Astrocyte of the spinal cord (primary cell): ENCODE measurements around the gene CES2.

Experiments used
- DNase-seq: peaks from one replicate; pipeline ENCODE4 v3.0.0; 2011; ENCODE audit warnings: low read depth, low spot score
- H3K4me3 ChIP-seq: 2 replicates; pipeline ENCODE4 v1.5.1; 2011; ENCODE audit warnings: low read depth, mild to moderate bottlenecking, low read length, moderate library complexity
- CTCF ChIP-seq: IDR thresholded peaks from 2 replicates; pipeline ENCODE4 v1.5.1; 2012; ENCODE audit warnings: low read depth, mild to moderate bottlenecking, low read length, inconsistent platforms
- in situ Hi-C: cut with HindIII; loops from 2 replicates; pipeline ENCODE4 v1.10.0; 2017; ENCODE audit warnings: low sequenced_read_pairs

The CES2 gene

GRCh38 chr16:66906916-66907836, 28.1 kb upstream of the CES2 start:
- H3K4me3 ChIP-seq = no peak overlapping the region
- TF ChIP-seq CTCF = no peak
- in situ Hi-C loops = no loop called here
- no peak for DNase-seq

DNA sequence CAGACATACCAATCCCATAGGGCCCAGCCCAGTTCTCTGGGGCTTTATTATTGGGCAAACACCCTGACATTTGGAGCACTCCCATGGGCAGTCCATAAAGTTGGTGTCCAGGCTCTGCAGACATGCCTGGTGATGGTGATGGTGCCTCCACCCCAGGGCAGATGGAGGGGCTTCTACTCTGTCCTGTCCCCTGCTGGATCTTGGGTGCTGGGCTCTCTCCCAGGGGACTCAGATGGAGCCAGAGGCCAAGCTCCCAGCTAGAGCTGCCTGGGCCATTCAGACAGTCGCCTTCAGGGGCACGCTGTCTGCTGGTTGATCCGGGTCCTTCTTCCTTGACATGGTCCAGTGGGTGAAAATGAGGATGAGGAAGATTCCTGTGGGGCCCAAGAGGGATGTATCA, 27.2 kb upstream of the CES2 start:
- DNase-seq = no peak
- no peak for TF ChIP-seq CTCF
- no peak overlapping the region for H3K4me3 ChIP-seq
- in situ Hi-C loops = no loop called here

DNA sequence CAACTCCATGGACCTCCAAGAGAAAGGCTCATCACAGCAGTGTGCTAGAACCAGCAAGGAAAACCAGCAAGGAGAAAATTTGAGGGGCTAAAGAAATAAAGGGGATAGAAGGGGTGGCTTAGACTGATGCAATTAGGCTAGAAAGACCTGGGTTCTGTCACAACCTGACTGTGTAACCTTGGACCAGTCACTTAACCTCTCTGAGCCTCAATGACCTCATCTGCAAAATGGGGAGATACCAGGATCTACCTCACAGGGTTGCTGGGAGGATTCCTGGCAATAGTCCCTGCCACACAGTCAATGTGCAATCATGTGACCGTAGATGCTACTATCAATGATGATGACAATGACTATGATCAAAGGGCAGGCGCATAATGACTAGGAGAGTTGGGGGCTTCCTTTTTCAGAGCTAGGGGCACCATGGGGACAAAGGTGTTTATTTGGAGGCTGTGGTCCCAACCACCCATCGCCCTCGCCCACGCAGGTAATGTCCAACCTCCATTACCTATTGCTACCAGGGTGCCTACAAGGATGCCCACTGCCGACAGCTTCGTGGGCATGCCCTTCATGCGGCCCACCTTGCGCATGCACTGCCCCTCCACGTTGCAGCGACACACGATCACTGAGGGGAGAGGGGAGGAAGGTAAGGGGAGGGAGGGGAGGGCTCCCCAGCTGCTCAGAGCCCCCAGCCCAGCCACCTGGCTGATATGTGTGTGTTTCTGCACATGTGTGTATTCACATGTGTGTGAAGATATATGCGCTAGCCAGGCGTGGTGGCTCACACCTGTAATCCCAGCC, 26.4 kb upstream of the CES2 start:
- no peak for DNase-seq
- in situ Hi-C loops = no loop called here
- H3K4me3 ChIP-seq = no peak overlapping the region
- TF ChIP-seq CTCF = no peak

DNA sequence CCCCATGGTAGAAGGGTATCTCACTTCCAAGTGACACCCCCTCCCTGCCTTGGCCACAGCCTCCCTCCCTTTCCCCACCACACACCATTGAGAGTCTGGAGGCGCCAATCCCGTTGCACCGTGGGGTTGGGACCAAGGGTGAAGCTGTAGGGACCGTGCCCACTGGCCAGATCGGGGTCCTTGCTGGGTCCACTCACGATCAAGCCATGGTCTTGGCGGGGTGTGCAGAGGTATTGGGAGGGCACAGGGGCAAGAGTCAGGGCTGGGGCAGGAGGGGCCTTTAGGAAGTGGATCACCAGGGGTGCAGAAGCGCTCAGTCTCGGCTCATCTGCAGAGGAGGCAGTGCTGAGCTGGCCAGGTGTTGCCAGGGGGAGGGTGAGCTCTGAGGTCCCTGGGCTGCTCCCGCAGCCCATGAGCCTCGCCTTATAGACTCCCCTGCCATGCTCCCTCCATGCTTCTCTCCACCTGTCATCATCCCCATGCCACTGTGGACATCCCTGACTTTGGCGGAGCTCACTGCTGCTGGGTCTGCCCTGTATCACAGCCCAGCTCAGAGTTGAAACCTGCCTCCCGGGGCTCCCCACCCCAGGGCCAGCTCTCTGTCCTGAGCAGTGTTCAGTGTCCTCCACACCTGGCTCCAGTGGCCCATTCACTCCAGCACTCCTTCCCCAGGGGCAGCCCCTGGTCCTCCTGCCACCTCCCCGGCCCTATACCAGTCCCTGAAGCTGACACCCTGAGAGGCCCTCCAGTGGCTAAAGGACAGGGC, 25.0 kb upstream of the CES2 start:
- in situ Hi-C loops = no loop called here
- no peak overlapping the region for H3K4me3 ChIP-seq
- TF ChIP-seq CTCF = no peak
- no peak for DNase-seq

DNA sequence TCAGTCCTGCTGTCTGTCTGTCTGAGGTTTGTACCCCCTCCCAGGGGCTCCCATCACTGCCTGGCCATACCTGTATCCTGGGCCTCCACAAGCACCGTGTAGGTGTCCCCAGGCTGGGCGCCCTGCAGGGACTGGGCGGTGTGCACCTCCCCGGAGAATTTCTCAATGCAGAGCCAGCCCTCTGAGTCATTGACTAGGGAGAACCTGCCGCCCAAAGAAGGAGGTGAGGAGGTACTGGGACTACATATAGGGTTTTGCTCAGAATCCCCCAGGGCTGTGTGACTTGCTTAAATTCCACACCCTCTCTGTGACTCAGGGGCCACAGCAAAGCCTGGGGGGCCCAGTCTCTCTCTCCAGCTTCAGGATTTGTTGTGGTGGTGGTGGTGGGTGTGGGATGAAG, 24.2 kb upstream of the CES2 start:
- no peak overlapping the region for H3K4me3 ChIP-seq
- no peak for TF ChIP-seq CTCF
- no peak for DNase-seq
- in situ Hi-C loops = no loop called here

GRCh38 chr16:66911801-66912200, 23.5 kb upstream of the CES2 start:
- no peak for DNase-seq
- in situ Hi-C loops = no loop called here
- no peak for TF ChIP-seq CTCF
- H3K4me3 ChIP-seq = no peak overlapping the region
